Karpas-422 (cell line): ENCODE data around the gene SUMO2. TPM values are rescaled to one million over a fixed set of nuclear protein-coding genes. Genes with fewer than 3 reads are reported as not detected.
A peak's percentile ranks its signal among the peaks of the same experiment; 100 is the strongest.

Experiments used
- DNase-seq: peaks from one replicate; pipeline ENCODE4 v3.0.0-alpha.2; 2015
- H2AFZ ChIP-seq: fragments of 200-600 bp; sonication (generic); 2 replicates; pipeline ENCODE4 v1.6.1; 2014; ENCODE audit warnings: antibody characterized with exemption, low read length, mixed read lengths
- H3K27ac ChIP-seq: fragments of 200-600 bp; sonication (generic); 2 replicates; pipeline ENCODE4 v1.5.1; 2014; ENCODE audit warnings: mild to moderate bottlenecking, low read length, moderate library complexity
- H3K27me3 ChIP-seq: fragments of 200-600 bp; sonication (generic); 2 replicates; pipeline ENCODE4 v1.6.1; 2014; ENCODE audit warnings: low read length, mixed read lengths
- H3K36me3 ChIP-seq: fragments of 200-600 bp; sonication (generic); 2 replicates; pipeline ENCODE4 v1.6.1; 2014; ENCODE audit warnings: low read length, mixed read lengths; ENCODE audit not compliant: insufficient read depth
- H3K4me1 ChIP-seq: fragments of 200-600 bp; sonication (generic); 2 replicates; pipeline ENCODE4 v1.6.1; 2014; ENCODE audit warnings: mild to moderate bottlenecking, low read length, mixed read lengths
- H3K4me2 ChIP-seq: fragments of 200-600 bp; sonication (generic); 2 replicates; pipeline ENCODE4 v1.6.1; 2014; ENCODE audit warnings: low read length, low read depth, mild to moderate bottlenecking; ENCODE audit not compliant: poor library complexity, severe bottlenecking
- H3K4me3 ChIP-seq: fragments of 200-600 bp; sonication (generic); 2 replicates; pipeline ENCODE4 v1.5.1; 2014; ENCODE audit warnings: mild to moderate bottlenecking, antibody characterized with exemption, low read length, mixed read lengths
- H3K79me2 ChIP-seq: fragments of 200-600 bp; sonication (generic); 2 replicates; pipeline ENCODE4 v1.6.1; 2014; ENCODE audit warnings: mild to moderate bottlenecking, low read length, mixed read lengths
- H3K9ac ChIP-seq: fragments of 200-600 bp; sonication (generic); 2 replicates; pipeline ENCODE4 v1.6.0; 2014; ENCODE audit warnings: low read length
- H3K9me2 ChIP-seq: fragments of 200-600 bp; sonication (generic), shearing (Covaris generic); replicated peaks from 2 replicates; pipeline ENCODE4 v1.6.0; 2014; ENCODE audit warnings: mild to moderate bottlenecking, low read length, moderate library complexity; ENCODE audit not compliant: insufficient read depth
- H3K9me3 ChIP-seq: fragments of 300-700, 200-600 bp; sonication (generic); 2 replicates; pipeline ENCODE4 v1.6.1; 2014; ENCODE audit warnings: low read length, mixed read lengths
- H4K20me1 ChIP-seq: fragments of 200-600 bp; sonication (generic); 2 replicates; pipeline ENCODE4 v1.6.1; 2014; ENCODE audit warnings: mild to moderate bottlenecking, antibody characterized with exemption, low read length, low read depth; ENCODE audit not compliant: insufficient read depth
- total RNA-seq: library from RNA; depleted of rRNA; stranded (reverse); fragments of >200 nt; shearing (Covaris generic); gene quantifications from 2 replicates; pipeline ENCODE4 v1.2.3, GENCODE V29; 2014; ENCODE audit warnings: low replicate concordance

The SUMO2 gene
- total RNA-seq, 1 experiment from 2014 or later, result 177 TPM

DNA sequence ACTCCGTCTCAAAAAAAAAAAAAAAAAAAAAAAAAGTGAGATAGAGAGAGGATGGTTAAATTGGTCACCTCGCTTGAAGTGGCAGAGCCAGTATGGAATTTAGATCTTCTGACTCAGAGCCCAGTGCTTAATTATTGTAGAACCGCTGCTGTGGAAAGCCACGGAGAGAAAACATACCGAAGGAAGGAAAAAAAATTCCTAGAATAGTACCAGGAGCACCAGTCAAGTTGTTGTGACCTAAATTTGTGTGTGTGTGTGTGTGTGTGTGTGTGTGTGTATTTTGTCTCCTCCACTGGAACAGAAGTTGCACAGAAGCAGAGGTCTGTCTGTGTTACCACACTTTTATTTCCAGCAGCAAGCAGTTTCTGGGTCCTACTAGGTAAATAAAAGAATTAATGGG lies 12.1 kb upstream of the SUMO2 start:
- Histone ChIP-seq H4K20me1 (no peaks in the 10 kb centered on the region), H3K79me2 (no peaks in the 10 kb centered on the region), H3K9ac (no peak overlapping the region), H3K4me2 (no peak overlapping the region), H3K4me1 (no peaks in the 10 kb centered on the region), H3K4me3 (no peak overlapping the region), H3K9me3 (no peaks in the 10 kb centered on the region), H3K36me3 (no peaks in the 10 kb centered on the region), H3K27me3 (no peaks in the 10 kb centered on the region), H3K9me2 (no peaks in the 10 kb centered on the region), H2AFZ (no peak overlapping the region), H3K27ac (no peak overlapping the region)
- no peak for DNase-seq

DNA sequence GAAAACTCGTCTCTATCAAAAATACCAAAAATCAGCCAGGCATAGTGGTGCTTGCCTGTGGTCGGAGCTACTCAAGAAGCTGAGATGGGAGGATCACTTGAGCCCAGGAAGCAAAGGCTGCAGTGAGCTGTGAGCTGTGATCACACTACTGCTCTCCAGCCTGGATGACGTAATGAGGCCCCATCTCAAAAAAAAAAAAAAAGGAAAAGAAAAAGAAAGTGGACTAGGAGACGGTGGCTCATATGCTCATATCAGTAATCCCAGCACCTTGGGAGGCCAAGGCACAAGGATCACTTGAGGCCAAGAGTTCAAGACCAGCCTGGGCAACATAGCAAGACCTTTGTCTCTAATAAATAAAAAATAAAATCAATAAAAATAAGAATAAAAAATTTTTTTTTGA lies 8.8 kb upstream of the SUMO2 start:
- no peak overlapping the region for H3K27ac ChIP-seq
- H3K9ac ChIP-seq, result no peak overlapping the region
- H3K4me1 ChIP-seq, result no peaks in the 10 kb centered on the region

GRCh38 chr17:75188614-75189013 lies 5.9 kb upstream of the SUMO2 start:
- no peak for DNase-seq
- no peak overlapping the region for H3K4me3 ChIP-seq
- H4K20me1 ChIP-seq, result no peaks in the 10 kb centered on the region
- H3K4me2 ChIP-seq, result no peak overlapping the region
- H3K9me3 ChIP-seq, result no peaks in the 10 kb centered on the region
- no peak overlapping the region for H3K27ac ChIP-seq
- H3K9ac ChIP-seq, result no peak overlapping the region
- H3K36me3 ChIP-seq, result no peaks in the 10 kb centered on the region
- H2AFZ ChIP-seq, result no peak overlapping the region
- H3K4me1 ChIP-seq, result peaks cover 2% of the 10 kb centered on the region
- H3K27me3 ChIP-seq, result no peaks in the 10 kb centered on the region
- no peaks in the 10 kb centered on the region for H3K9me2 ChIP-seq
- no peaks in the 10 kb centered on the region for H3K79me2 ChIP-seq

More for the DNA sequence above, 8.8 kb upstream of the SUMO2 start:
- H2AFZ ChIP-seq, result no peak overlapping the region
- no peaks in the 10 kb centered on the region for H3K36me3 ChIP-seq
- H4K20me1 ChIP-seq, result no peaks in the 10 kb centered on the region
- peak; percentile 45 for DNase-seq
- no peaks in the 10 kb centered on the region for H3K9me3 ChIP-seq
- no peaks in the 10 kb centered on the region for H3K27me3 ChIP-seq
- H3K79me2 ChIP-seq, result no peaks in the 10 kb centered on the region
- no peak overlapping the region for H3K4me2 ChIP-seq
- no peak overlapping the region for H3K4me3 ChIP-seq
- H3K9me2 ChIP-seq, result no peaks in the 10 kb centered on the region

- no peak overlapping the region for H3K27ac ChIP-seq
- no peak overlapping the region for H3K9ac ChIP-seq
- DNase-seq, result no peak
- H3K4me3 ChIP-seq, result no peak overlapping the region
- no peak overlapping the region for H2AFZ ChIP-seq
- peaks cover 16% of the 10 kb centered on the region for H4K20me1 ChIP-seq
- H3K4me1 ChIP-seq, result peaks cover 20% of the 10 kb centered on the region
- H3K79me2 ChIP-seq, result peaks cover 32% of the 10 kb centered on the region
- H3K9me3 ChIP-seq, result no peaks in the 10 kb centered on the region
- H3K27me3 ChIP-seq, result no peaks in the 10 kb centered on the region
- peaks cover 8% of the 10 kb centered on the region; the same call in 1 of the 2 replicates for H3K36me3 ChIP-seq
- no peak overlapping the region for H3K4me2 ChIP-seq
- no peaks in the 10 kb centered on the region for H3K9me2 ChIP-seq
Observed at GRCh38 chr17:75183999-75184884, 1.5 kb upstream of the SUMO2 start.

DNA sequence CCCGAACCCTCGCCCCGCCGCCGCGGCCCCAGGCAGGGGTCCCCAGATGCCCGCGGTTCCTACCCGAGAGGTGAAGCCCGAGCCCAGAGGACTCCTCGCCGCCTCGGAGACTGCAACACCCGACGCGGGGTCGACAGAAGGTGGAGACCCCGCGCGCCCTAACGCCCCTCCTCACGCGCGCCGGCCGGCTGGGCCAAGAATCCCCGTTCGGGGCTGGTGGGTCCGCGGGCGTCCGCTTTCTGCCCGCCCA lies 515 bp downstream of the SUMO2 start:
- H3K4me2 ChIP-seq, result peak overlapping the region; percentile 97
- peaks cover 20% of the 10 kb centered on the region for H3K4me1 ChIP-seq
- peaks cover 52% of the 10 kb centered on the region for H3K79me2 ChIP-seq
- peak overlapping the region; percentile 97 for H3K4me3 ChIP-seq
- peaks cover 24% of the 10 kb centered on the region for H4K20me1 ChIP-seq
- no peak overlapping the region for H2AFZ ChIP-seq
- H3K9ac ChIP-seq, result peak overlapping the region; percentile 99
- DNase-seq, result no peak
- H3K9me2 ChIP-seq, result no peaks in the 10 kb centered on the region
- no peaks in the 10 kb centered on the region for H3K27me3 ChIP-seq
- H3K36me3 ChIP-seq, result peaks cover 19% of the 10 kb centered on the region; the same call in 1 of the 2 replicates
- H3K27ac ChIP-seq, result peak overlapping the region; percentile 83
- H3K9me3 ChIP-seq, result no peaks in the 10 kb centered on the region

DNA sequence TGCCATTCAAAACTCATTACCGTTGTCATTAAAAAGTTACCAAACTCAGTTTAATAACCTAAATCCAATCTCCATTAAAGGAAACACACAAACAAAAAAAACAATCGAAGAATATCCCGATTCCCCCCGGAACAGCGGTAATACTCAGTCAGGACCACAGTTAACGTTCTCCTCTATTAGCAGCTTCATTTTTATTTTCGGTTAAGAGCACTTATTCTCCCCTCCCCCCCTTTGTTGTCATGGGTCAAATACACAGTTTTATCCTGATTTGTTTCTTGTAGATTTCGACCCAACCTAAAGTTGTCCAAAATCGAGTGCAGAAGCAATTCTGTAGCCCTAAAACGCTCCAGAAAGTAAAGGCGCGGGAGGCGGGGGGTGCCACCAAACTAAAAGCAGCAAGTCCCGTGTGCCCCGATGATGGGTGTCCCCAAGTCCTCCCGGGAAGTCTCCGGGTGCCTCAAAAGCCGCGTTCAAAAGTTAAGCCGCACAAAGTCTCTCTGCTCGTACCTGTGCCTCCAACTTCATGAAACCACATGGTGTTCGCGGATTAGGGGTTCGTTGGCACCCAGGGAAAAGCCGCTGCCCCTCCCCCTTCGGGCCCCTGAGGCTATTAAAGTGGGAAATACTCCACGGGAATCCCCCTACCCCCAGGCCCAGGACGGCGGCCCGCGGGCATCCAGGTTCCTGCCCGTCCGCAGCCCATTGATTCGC lies 996 bp downstream of the SUMO2 start:
- peak overlapping the region; percentile 97 for H3K4me2 ChIP-seq
- peaks cover 55% of the 10 kb centered on the region for H3K79me2 ChIP-seq
- H3K9ac ChIP-seq, result peak overlapping the region; percentile 99
- H3K9me3 ChIP-seq, result no peaks in the 10 kb centered on the region
- H3K27ac ChIP-seq, result peak overlapping the region; percentile 83
- H4K20me1 ChIP-seq, result peaks cover 24% of the 10 kb centered on the region
- peaks cover 19% of the 10 kb centered on the region; the same call in 1 of the 2 replicates for H3K36me3 ChIP-seq
- no peak overlapping the region for H2AFZ ChIP-seq
- no peaks in the 10 kb centered on the region for H3K9me2 ChIP-seq
- peak overlapping the region; percentile 97 for H3K4me3 ChIP-seq
- H3K4me1 ChIP-seq, result peaks cover 20% of the 10 kb centered on the region
- H3K27me3 ChIP-seq, result no peaks in the 10 kb centered on the region
- peak; percentile 76 for DNase-seq

DNA sequence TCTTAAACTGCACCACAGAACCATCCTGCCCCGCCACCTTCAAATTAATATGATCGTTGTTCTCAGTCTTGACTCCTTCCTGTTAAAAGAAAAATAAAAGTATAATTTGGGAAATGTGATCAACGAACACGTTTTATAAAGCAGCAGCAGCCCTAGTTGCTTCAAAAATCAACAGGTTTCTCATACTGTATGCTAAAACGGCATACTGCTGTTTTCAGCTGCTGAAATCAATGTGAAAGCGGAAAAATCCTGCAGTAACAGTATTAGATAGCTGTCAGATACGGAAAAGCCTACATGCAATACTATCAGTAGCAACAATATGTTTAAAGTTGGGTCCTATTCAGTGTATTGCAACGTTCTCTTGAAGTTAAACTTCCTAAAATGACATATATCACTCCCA lies 1.6 kb downstream of the SUMO2 start:
- Histone ChIP-seq H3K79me2 (peaks cover 62% of the 10 kb centered on the region), H3K27me3 (no peaks in the 10 kb centered on the region), H3K4me1 (peaks cover 20% of the 10 kb centered on the region), H2AFZ (no peak overlapping the region), H3K9ac (peak overlapping the region; percentile 99), H3K9me2 (no peaks in the 10 kb centered on the region), H3K4me3 (peak overlapping the region; percentile 97), H3K9me3 (no peaks in the 10 kb centered on the region), H3K27ac (peak overlapping the region; percentile 83), H3K4me2 (peak overlapping the region; percentile 97), H3K36me3 (peaks cover 26% of the 10 kb centered on the region; the same call in 1 of the 2 replicates), H4K20me1 (peaks cover 24% of the 10 kb centered on the region)
- DNase-seq, result no peak

GRCh38 chr17:75178453-75178852 lies 4.3 kb downstream of the SUMO2 start:
- Histone ChIP-seq H3K9ac (no peak overlapping the region), H4K20me1 (peaks cover 28% of the 10 kb centered on the region), H3K9me2 (no peaks in the 10 kb centered on the region), H3K36me3 (peaks cover 43% of the 10 kb centered on the region; the same call in 1 of the 2 replicates), H3K27ac (no peak overlapping the region), H3K4me2 (no peak overlapping the region), H3K27me3 (no peaks in the 10 kb centered on the region), H3K4me1 (peaks cover 17% of the 10 kb centered on the region), H3K9me3 (no peaks in the 10 kb centered on the region), H2AFZ (no peak overlapping the region), H3K4me3 (no peak overlapping the region), H3K79me2 (peaks cover 79% of the 10 kb centered on the region)
- no peak for DNase-seq
